ENCODE results near the gene MALSU1.

Gene MALSU1

DNA sequence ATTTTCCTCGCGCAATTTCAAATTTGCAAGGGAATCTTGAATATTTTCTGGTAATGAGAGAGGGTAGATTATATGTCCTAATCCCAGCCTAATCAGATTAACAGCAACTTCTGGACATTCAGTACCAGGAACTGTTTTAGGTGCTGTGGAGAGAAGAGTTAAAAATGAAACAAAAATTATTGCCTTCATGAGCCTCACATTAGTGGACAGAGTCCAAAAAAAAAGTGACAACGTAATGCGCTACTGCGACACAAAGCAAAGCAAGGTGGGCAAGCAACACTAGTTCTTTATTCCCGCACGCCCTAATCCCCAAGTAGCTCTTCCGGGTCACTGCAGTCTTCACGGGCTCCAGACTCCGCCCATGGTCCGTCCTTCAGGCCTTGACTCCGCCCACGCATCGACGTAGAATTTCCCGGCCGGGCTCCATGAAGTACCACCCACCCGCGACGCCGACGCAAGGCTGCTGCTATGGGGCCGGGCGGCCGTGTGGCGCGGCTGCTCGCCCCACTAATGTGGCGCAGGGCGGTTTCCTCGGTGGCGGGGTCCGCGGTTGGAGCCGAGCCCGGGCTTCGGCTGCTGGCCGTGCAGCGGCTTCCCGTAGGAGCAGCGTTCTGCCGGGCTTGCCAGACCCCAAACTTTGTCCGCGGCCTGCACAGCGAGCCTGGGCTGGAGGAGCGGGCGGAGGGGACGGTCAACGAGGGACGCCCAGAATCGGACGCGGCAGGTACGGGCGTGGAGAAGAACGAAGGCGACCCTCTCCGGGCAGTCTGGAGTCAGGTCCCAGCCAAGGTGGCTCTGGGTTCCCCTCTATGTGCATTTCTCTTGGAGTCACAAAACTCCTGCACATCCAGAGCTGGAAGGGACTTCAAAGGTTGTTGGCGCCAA lies at the start of gene MALSU1:
Gene MALSU1, plus strand, starts transcription at position 455 of the 885 bp plus-strand sequence. Its CDS starts 14 bp downstream, at position 469.
- DNase-seq, result peak; percentile 99

DNA sequence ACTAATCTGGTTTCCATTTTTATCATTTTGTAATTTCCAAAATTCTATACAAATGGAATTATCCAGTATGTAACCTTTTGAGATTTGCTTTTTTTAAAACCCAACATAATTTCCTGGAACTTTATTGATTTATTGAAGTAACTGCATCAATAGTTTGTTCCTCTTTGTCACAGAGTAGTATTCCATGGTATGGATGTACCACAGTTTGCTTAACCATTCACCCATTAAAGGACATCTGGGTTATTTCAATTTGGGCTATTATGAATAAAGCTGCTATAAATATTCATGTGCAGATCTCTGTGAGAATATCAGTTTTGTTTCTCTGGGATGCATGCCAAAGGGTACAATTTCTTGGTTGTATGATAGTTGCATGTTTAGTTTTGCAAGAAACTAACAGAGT lies 49.7 kb upstream of the MALSU1 start:
- no peak for DNase-seq

DNA sequence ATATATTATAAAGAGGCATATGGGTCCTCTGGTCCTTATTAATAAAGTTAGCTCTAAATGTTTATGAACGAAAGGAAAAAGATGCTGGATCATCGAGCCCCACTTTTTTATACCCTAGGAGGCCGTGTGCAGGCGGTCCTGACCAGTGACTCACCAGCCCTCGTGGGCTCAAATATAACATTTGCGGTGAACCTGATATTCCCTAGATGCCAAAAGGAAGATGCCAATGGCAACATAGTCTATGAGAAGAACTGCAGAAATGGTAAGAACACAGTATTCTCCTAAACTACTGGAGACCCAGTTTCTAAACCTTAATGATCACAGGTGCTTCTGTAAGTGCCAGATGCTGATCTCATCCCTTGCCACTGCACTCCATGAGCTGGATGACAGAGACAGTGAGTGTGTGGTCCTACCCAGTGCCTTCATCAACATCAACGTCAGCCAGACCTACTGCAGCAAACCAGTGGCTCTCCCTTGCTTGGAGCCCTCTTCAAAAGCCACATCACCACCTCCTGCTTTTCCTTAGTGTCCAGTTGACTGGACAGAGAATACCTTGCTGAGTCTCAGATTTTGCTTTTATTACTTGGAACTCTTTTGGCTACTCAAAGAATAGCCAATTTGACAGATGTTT lies 45.0 kb upstream of the MALSU1 start:
- DNase-seq, result no peak

DNA sequence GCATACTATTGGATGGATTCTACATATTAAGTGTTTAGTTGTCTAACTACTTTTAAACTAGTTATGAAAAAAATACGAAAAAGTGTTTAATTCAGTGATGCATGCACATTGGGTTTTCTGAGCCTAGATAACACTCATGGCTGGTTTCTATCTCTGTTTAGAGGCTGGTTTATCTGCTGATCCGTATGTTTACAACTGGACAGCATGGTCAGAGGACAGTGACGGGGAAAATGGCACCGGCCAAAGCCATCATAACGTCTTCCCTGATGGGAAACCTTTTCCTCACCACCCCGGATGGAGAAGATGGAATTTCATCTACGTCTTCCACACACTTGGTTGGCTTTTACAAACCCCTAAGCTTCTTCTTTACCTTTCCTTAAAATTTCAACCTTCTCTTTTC lies 42.4 kb upstream of the MALSU1 start:
- no peak for DNase-seq

DNA sequence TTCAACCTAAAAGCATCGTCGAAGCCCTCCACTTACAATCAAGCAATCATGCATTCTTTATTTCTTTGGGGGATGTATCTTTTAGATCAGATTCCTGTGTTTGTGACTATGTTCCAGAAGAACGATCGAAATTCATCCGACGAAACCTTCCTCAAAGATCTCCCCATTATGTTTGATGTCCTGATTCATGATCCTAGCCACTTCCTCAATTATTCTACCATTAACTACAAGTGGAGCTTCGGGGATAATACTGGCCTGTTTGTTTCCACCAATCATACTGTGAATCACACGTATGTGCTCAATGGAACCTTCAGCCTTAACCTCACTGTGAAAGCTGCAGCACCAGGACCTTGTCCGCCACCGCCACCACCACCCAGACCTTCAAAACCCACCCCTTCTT lies 38.8 kb upstream of the MALSU1 start:
- DNase-seq, result no peak

DNA sequence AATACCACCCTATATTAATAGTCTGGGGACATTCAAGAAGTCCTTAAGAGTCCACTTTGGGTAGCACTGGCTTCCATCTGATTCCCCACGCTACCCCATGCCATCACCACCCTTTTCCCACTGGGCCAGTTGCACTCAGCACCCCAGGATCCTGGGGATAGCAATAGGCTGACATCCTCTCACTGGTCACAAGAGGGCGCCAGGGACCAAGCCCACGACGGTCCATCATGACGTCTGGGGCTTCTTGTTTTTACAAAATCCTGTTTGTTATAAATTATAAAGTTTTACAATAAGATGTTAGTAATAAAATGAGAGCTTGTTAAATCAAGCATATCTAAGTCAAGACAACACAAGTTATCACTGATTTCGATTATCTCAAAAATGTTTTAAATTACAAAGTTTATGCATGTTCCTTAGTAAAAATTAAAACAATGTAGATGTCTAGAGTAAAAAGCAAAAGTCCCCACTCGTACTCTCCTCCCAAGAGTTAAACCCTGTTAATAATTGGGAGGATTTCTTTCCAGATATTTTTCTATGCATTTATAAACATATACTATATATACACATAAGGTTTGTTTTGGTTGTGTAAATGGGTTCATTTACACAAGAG lies 37.2 kb upstream of the MALSU1 start:
- peak; percentile 79 for DNase-seq

DNA sequence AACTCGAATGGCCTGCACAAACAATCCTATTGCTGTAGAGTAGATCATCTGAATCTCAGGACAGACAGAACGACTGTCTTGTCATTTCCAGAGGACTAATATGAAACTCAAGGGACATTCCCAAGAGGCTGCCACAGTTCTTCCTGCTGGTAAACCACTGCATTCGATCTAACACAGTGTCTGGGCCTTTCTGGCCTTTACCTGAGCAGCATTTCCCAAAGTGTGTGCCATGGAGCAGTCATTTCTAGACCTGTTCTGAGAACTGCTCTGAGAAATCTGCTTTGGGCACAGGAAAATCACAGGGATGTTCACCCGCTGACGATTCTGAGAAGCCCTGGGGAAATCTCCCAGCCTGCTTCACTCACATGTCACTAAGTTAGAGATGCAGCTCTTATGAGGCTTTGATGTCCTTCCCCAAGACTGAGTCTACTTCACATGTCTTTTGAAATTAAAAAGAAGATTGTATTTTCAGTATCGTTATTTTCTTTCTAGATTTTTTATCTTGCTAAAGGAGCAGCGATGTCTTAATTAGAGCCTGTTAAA lies 34.2 kb upstream of the MALSU1 start:
- DNase-seq, result no peak

DNA sequence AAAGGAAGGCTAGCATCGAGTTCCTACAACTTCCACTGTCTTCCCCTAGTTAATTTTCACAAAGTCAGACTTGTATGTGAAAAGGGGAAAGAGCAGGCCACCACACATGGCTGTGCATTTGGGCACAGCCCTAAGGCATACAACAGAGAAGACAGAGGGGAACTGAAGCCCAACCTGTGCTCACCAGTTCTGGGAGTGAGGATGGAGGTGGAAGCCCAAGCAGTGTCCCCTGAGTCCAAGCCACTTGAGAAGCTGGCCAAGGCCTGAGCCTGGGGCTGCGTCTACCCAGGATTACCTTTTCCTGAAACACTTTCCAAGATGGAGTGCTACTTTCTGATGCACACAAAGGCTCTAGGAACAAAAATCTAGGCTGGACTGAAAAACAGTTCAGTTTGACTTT lies 32.2 kb upstream of the MALSU1 start:
- DNase-seq, result no peak

DNA sequence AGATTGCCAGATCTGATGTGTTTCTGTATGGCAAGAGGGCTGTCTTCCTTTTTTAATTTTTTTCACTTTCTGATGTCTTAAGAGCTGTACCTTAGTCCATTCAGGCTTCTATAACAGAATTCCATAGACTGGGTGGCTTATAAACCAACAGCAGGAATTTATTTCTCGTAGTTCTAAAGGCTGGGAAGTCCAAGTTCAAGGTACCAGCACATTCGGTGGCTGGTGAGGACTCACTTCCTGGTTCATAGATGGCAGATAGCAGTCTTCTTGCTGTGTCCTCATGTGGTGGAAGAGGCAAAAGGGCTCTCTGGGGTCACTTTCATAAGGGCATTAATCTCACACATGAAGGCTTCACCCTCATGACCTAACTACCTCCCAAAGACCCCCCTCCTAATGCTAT lies 31.8 kb upstream of the MALSU1 start:
- DNase-seq, result no peak

DNA sequence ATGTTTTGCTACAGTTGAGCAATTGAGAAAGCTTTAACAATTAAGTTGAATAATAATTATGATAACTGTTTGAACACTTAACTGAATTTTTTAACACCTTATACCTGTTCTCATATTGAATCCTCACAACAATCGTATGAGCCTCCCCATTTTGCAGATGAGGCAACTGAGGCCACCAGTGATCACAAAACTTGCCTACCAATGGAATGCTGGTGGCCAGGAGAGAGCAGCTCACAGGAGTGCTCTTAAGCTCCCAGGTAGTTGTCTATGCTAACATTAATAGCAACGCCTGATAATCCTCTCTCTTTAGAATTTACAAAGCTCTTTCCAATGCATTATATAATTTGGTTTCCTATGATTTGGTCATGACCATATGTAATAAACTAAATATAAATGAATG lies 31.0 kb upstream of the MALSU1 start:
- no peak for DNase-seq

DNA sequence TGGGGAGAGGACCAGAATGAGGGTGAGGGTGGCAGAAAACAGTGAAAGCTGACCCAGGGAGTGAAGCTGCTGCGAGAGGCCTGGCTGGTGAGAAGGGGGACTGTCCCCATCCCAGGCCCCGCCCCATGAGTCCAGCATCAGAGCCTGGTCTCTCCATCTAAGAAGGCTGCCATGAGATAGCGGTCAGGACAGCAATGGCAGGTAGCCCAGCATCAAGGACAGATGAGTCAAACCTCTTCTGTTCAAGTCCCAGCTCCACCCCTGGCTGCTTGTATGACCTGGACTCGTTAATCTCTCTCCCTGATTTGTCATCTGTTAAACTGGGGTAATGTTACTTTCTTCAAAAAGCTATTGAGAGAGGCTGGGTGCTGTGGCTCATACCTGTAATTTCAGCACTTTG lies 30.4 kb upstream of the MALSU1 start:
- no peak for DNase-seq

DNA sequence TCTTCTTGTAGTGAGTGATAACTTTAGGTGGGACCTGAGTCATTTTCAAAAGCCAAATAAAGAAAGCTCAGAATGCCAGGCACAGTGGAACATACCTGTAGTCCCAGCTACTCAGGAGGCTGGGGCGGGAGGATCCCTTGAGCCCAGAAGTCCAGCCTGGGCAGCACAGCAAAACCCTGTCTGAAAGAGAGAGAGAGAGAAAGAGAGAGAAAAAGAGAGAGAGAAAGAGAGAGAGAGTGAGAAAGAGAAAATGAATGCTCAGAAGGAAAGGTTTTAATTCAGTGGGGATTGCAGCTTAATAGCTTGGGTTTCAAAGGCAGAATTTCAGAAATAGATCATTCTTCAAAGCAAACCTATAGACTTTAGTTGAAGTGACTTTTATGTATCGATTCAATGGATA lies 26.9 kb upstream of the MALSU1 start:
- DNase-seq, result no peak

DNA sequence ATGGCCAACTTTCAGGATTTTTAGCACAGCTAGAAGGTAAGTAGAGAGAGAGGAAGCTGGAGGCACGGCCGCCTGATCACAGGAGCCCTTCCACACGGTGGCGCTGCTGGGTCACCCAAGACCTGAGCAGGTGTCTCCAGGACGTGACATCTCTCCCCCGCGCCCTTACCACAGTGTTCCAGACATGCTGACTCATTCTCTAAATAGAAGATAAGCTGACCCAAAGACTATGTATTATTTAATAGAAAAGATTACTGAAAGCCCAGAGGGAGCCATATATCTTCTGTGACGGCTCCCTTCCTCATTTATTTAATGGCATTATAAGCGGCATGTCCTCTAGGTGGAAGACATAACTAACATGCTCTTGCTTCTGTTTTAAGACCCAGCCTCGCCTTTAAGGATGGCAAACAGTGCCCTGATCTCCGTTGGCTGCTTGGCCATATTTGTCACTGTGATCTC lies 26.0 kb upstream of the MALSU1 start:
- DNase-seq, result peak; percentile 98

DNA sequence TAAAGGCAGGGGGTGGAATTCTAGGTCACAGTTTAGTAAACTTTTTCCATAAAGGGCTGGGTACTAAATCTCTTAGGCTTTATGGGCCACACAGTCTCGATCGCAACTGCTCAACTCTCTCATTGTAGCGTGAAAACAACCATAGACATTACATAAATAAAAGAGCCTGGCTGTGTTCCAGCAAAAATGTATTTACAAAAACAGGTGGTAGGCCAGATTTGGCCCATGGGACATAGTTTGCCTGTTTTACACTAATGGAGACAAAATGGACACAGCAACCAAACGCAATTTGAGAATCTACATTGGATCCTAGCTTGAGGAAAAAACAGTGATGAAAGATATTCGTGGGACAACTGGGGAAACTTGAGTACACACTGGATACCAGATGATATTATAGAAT lies 23.2 kb upstream of the MALSU1 start:
- DNase-seq, result no peak

DNA sequence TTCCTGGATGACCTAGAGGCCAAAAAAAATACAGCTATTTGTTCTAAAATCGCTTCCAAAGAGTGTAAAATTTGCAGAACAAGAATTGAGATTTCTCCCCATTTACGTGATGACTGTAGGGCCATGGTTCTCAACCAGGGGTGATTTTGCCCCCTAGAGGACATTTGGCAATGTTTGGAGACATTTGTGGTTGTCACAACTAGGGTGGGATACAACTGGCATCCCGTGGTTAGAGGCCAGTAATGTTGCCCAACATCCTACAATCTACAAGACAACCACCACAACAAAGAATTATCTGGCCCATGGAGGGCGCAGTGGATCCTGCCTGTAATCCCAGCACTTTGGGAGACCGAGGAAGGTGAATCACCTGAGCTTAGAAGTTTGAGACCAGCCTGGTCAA lies 22.8 kb upstream of the MALSU1 start:
- DNase-seq, result peak; percentile 37

DNA sequence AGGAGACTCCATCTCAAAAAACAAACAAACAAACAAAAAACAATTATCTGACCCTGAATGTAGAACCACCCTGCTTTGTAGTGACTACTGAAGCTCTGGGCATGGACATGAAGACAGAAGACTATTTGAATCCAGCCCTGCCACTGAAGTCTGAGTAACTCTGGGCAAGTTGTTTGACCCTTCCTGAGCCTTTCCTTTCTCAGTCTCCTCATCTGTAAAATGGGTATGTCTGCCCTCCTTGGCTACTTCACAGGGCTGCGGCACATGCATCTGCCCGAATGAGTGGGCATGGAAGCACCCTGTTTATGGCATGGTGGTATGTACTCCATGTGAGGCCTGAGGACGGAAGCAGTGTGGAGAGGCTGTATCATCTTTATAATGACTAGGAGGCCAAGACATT lies 22.2 kb upstream of the MALSU1 start:
- DNase-seq, result no peak

DNA sequence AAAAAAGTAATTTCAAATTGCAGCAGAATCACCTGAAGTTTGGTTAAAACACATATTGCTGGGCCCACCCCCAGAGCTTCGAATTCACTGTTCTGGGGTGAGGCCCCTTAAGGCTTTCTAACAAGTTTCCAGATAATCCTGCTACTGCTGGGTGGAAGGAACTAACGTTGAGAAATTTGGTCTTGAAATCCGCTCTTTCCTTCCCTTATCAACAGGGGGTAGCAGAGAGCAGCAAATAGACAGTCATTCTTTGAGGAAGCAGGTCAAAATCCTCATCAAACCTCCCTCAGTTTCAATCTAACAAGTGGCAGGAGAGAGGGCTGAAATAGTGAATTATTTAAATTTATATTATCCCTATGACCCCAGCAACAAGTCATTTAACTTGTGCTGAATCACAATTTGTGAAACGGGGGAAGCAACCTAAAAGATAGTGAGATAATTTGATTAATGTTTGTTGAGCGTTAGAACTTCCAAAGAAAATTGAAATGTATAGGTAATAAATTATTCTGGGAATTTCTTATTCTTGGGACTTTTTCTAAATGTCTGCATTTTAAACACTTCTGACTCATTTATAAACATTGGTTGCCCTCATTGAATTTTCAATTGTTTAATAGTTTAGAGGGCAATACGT lies 21.7 kb upstream of the MALSU1 start:
- peak; percentile 84 for DNase-seq

DNA sequence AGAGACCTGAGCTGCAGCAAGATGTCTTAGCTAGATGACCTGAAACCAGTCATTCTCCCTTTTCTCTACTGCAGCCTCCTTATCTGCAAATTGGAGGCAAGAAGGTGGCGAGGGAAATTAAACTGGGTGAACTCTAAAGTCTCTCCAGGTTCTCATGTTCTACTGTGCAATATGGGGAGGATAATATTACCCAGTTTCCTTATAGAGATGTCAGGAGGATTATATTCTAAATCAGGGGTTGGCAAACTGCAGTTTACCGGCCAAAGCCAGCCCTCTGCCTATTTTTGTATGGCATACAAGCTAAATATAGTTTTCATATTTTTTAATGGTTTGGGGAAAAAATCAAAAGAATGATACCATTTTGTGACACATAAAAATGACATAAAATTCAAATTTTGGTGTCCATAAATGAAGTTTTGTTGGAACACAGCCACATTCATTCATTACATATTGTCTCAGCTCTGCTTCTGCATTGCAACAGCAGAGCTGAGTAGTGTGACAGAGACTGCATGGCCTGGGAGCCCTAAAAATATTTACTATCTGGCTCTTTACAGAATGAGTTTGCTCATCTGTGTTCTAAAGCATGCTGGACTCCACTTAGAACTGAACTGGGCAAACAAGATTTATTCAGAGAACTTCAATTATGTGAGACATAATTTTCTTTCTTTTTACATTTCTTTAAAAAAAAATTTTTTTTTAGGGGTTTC lies 19.2 kb upstream of the MALSU1 start:
- no peak for DNase-seq

DNA sequence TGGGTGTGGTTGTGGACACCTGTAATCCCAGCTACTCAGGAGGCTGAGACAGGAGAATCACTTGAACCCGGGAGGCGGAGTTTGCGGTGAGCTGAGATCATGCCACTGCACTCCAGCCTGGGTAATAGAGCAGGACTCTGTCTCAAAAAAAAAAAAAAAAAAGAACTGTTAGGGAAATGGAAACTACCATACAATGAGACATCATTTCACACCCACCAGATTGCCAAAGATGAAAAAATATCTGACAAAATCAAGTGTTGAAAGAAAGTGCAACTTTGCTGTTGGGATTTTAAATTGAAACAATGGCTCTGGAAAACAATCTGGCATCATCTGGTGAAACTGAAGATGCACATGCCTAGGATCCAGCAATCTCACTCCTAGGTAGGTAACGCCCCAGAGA lies 16.1 kb upstream of the MALSU1 start:
- no peak for DNase-seq

DNA sequence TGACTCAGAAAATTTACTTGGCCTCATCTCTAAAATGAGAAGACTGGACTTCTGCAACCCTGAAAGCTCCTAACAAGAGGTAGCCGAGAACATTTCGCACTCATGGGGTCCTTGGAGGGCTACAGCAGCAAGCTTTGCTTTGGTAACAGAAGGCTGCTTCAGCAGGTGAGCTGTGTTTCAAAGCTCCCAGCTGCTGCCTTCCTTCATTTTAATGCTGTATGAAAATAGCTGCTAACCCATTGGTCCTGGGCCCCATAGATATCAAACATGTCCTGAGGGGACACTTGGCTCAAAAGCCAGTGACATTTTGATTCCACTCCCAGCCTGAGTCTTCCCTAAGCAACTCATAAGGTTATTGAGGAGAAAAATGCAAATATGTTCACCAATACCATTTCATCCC lies 14.3 kb upstream of the MALSU1 start:
- DNase-seq, result no peak

DNA sequence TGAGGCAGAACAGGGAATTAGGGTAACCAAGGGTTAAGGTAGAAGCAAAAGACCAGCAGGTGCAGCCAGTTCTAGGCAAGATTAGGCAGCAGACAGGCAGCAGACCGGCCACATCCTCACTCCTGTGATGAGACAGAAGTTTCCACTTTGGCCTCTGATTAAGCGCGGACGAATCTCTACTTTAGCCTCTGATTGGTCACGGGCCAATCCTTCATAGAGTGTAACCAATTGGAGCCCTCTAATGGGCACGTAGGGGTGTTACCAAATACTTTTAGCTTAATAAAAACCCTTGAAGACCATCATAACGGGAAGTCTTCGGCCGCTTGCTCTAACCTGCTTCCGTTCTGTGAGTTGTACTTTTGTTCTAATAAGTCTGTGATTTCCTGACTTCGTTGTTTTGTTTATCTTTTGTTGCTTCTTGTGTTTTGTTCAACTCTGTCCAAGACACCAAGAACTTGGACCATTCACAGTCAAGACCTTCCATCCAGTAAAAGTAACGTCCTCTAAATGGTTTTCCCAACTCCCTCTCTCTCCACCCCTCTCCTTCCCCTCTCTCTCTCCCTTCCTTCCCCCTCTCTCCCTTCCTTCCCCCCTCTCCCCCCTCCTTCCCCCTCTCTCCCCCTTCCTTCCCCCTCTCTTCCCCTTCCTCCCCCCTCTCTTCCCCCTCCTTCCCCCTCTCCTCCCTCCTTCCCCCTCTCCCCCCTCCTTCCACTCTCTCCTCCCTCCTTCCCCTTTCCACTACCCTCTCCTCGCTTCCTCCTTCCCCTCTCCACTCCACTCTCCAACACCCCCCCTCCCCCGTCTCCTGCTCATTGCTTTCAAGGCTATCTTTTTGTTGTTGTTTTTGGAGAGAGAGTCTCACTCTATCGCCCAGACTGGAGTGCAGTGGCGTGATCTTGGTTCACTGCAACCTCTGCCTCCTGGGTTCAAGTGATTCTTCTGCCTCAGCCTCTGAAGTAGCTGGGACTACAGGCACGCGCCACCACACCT lies 13.2 kb upstream of the MALSU1 start:
- DNase-seq, result peak; percentile 17
